GM06990 (cell line): ENCODE results near the gene BAG5.

Source experiments
- DNase-seq: peaks from one replicate; pipeline ENCODE4 v3.0.0-alpha.2; 2011; ENCODE audit not compliant: insufficient read length; ENCODE audit errors: extremely low read depth
- H3K27me3 ChIP-seq: replicated peaks from 2 replicates; pipeline ENCODE4 v1.6.0; 2011; ENCODE audit warnings: low read length; ENCODE audit not compliant: control insufficient read depth, insufficient read depth
- H3K36me3 ChIP-seq: 2 replicates; pipeline ENCODE4 v1.5.1; 2011; ENCODE audit warnings: low read length; ENCODE audit not compliant: control insufficient read depth, insufficient read depth
- H3K4me3 ChIP-seq: replicated peaks from 2 replicates; pipeline ENCODE4 v1.5.1; 2011; ENCODE audit warnings: low read depth, mild to moderate bottlenecking, control low read depth, low read length
- TF ChIP-seq, protein P1 (sequence below): IDR thresholded peaks from 2 replicates; pipeline ENCODE4 v1.5.1; 2011; ENCODE audit warnings: low read length, control low read depth, mild to moderate bottlenecking, inconsistent platforms; ENCODE audit not compliant: insufficient read depth, poor library complexity, severe bottlenecking

The BAG5 gene

DNA sequence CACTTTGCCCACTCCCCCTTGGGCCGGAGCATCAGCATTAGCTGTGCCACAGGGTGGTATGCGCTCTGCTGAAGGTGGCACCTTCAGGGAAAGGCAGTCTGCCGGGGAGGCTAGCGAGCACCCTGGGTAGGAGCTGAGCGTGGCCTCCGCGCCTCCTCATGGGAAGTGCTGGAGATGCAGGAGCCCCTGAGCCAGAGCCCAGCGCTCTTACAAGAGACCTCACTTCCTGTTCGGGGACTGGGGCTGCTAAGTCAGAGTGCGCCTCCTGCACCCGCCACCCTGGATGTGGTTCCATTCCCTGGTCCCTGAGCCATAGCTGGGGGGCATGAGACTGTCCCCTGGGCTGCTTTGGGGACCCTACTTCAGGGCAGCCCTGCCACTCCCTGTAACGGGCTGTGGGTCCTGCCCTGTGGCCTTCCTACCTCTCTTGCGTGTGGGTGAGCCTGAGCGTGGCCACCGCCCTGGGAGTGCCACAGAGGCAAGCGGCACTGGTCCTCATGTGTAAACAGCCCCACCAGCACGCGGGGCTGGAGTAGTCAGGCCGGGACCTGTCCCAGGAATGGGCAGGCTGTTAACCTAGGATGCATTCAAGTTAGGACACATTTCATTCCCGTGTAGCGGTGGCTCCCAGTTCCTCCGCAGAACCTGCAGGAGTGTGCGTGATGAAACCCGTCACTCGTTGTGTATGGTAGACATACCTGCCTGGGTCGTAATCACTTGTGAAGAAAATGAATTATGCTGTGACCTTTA, 19.7 kb upstream of the BAG5 start:
- no peaks in the 10 kb centered on the region for H3K27me3 ChIP-seq
- no peak for DNase-seq
- H3K36me3 ChIP-seq, result peaks cover 5% of the 10 kb centered on the region
- TF ChIP-seq, protein P1, sequence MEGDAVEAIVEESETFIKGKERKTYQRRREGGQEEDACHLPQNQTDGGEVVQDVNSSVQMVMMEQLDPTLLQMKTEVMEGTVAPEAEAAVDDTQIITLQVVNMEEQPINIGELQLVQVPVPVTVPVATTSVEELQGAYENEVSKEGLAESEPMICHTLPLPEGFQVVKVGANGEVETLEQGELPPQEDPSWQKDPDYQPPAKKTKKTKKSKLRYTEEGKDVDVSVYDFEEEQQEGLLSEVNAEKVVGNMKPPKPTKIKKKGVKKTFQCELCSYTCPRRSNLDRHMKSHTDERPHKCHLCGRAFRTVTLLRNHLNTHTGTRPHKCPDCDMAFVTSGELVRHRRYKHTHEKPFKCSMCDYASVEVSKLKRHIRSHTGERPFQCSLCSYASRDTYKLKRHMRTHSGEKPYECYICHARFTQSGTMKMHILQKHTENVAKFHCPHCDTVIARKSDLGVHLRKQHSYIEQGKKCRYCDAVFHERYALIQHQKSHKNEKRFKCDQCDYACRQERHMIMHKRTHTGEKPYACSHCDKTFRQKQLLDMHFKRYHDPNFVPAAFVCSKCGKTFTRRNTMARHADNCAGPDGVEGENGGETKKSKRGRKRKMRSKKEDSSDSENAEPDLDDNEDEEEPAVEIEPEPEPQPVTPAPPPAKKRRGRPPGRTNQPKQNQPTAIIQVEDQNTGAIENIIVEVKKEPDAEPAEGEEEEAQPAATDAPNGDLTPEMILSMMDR, result no peak
- H3K4me3 ChIP-seq, result no peak overlapping the region

DNA sequence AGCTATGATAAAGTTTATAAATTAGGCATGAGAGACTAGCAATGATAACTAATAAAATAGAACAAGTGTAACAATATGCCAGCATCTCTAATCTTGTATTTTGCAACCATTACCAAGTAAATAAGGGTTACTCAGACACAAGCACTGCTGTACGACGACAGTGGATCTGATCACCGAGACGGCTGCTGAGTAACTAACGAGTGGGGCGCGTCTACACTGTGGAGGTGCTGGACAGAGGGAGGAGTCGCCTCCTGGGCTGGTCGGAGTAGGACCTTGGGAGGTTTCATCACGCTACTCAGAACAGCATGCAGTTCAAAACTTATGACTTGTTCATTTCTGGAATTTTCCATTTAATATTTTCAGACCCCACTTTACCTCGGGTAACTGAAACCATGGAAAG, 18.7 kb upstream of the BAG5 start:
- no peak for DNase-seq
- TF ChIP-seq, protein P1, result no peak
- Histone ChIP-seq H3K36me3 (peaks cover 5% of the 10 kb centered on the region), H3K4me3 (no peak overlapping the region), H3K27me3 (no peaks in the 10 kb centered on the region)

DNA sequence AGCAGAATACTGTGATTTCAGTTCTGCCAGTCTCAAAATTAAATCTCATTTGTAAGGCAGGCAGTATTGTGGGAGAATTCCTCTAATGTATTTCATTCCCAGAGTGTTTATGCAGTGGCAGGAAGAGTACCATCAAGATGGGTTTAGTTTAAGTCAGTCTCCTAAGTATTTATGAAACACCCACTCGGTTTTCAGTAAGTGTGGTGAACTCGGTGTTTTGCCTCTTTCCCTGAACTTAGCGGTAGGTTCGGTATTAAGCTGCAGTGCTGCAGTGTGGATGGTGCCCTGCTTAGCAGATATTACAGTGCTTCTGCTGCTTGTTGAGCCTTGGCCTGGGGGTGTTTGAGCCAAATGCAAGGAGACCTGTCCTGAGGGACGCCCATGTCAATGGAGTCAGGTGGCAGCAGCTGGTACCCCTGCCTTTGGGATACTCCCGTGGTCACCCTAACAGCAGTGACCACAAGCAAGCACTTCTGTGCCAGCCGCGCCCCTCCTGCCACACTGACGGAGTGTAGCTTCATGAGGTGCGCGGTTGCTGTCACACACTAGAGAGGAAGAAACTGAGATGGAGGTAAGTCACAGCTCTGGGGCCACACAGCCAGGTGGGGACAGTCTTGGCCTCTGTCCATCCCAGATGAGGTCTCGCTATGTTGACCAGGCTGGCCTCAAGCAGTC, 16.1 kb upstream of the BAG5 start:
- DNase-seq, result no peak
- Histone ChIP-seq H3K4me3 (no peak overlapping the region), H3K27me3 (no peaks in the 10 kb centered on the region), H3K36me3 (peaks cover 9% of the 10 kb centered on the region)
- TF ChIP-seq, protein P1, result no peak

DNA sequence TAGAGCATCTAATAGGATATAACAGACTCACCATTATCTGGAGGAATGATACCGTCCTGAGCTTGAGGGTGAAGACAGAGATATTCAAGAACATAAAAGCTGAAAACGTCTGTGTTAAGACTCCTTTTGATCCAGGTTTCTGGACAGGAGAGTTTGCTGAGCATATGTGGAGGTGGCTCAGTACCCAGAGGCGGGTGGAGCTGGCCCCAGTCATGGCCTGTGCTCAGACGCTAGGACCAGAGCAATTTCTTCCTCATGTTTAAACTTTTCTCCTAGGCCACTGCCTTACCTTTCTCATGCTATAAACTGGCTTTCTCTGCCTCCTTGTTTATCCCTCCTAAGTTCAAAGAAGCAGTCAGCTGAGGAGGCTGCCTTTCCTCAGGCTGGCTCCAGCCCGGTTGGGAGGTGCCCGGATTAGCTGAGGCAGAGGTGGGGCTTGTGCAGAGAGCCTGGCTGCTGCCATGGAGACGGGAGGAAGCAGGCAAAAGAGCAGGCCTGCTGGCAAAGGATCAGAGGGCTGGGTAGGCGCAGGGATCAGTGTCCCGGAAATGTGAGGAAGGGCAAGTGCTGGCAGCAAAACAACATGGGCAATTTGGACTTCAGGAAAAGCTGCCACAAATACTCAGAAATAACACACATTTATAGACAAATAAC, 14.0 kb upstream of the BAG5 start:
- TF ChIP-seq, protein P1, result no peak
- H3K27me3 ChIP-seq, result no peaks in the 10 kb centered on the region
- no peak overlapping the region for H3K4me3 ChIP-seq
- peaks cover 9% of the 10 kb centered on the region for H3K36me3 ChIP-seq
- no peak for DNase-seq

DNA sequence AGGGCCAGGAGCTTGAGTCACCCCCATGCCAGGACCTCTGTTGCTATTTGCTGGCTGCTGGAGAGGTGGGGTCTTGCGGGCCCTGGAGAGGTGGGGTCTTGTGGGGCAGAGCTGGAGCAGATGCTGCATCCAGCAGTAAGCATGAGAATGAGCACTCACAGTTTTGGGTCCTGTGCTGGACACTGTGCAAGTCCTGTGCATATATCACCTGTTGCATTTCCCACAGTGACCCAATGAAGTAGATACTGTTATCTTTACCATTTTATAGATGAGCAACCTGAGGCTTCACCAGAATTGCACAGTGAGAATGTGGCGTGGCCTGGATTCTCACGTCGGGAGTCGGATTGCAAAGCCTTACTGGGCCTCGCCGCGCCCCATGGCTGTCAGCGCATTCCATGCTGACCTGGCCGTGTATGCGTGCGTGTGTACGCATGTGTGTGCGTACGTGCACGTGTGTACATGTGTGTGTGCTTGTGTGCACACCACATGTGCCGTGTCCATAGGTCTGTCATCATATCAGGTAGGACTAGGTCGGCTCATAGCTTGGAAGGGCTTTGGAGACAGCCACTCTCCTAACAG, 12.3 kb upstream of the BAG5 start:
- Histone ChIP-seq H3K27me3 (no peaks in the 10 kb centered on the region), H3K36me3 (peaks cover 9% of the 10 kb centered on the region), H3K4me3 (no peak overlapping the region)
- TF ChIP-seq, protein P1, result no peak
- no peak for DNase-seq
